ENCODE data around the gene ATIC. TPM values are rescaled to one million over a fixed set of nuclear protein-coding genes. Genes with fewer than 3 reads are reported as not detected.

The ATIC gene
- total and polyA plus RNA-seq, 11 donors = 16.8 to 108 (median 49.6) TPM

DNA sequence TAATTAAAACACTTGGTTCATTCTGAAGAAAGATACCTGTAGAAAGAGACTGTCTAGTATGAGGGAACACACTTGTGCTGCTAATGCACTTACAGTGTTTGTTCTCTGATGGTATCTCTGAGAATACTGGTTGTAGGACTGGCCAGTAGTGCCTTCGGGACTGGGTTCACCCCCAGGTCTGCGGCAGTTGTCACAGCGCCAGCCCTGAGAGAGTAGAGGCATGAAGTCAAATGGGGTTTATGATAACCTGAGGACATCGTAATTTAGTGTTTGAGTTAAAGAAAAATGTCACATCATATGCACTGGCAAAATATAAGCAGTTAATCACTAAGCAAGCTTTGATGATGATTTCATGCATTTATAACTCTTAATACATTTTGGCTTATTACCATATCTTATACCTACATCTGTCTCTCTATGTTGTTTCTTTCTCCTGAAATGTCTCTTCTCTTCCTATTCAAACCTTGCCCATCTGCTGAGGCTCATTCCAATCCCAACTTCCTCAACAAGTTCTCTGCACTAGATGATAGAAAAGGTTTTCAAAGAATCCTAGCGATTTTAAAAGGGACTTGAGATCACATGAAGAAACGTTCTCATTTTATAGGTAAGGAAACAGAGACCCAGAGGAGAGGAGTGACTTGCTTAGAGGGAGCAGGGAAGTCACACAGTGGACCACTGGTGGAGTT lies 50.2 kb downstream of the ATIC start:
- Histone ChIP-seq H3K36me3 (peaks cover 0 to 83% (median 66%) of the 10 kb centered on the region in 9 donors), H3K27ac (no peak overlapping the region), H3K9me3 (no peaks in the 10 kb centered on the region), H3K4me1 (no peaks in the 10 kb centered on the region), H3K27me3 (no peaks in the 10 kb centered on the region), H3K4me3 (no peak overlapping the region)
- 75 to 85% (median 79%) methylated on average over 6 of the region's 6 CpGs for WGBS, 4 donors
- ATAC-seq = no peak
- TF ChIP-seq, protein P1, sequence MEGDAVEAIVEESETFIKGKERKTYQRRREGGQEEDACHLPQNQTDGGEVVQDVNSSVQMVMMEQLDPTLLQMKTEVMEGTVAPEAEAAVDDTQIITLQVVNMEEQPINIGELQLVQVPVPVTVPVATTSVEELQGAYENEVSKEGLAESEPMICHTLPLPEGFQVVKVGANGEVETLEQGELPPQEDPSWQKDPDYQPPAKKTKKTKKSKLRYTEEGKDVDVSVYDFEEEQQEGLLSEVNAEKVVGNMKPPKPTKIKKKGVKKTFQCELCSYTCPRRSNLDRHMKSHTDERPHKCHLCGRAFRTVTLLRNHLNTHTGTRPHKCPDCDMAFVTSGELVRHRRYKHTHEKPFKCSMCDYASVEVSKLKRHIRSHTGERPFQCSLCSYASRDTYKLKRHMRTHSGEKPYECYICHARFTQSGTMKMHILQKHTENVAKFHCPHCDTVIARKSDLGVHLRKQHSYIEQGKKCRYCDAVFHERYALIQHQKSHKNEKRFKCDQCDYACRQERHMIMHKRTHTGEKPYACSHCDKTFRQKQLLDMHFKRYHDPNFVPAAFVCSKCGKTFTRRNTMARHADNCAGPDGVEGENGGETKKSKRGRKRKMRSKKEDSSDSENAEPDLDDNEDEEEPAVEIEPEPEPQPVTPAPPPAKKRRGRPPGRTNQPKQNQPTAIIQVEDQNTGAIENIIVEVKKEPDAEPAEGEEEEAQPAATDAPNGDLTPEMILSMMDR (IDR thresholded peaks at IDR 0.05) = no peak
- no peak for TF ChIP-seq POLR2A (IDR thresholded peaks at IDR 0.05)
- intact Hi-C loops (cut with DNase I) = no loop called here
- DNase-seq = no peak

DNA sequence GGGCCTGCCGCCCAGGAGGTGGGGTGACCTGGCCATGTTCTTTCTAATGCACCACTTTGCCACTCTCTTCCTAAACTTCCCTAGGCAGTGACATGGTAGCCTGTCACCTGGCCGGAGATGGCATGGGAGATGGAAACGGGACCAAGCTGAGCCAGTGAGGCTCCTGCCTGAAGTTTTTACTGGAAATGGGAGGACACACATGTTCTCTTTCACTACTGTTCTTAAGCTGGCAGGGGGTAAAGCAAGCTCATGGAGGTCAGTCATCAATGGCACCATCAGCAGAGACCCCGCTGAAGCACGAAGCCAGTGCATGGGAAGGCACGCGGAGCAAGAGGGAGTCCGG lies 50.7 kb downstream of the ATIC start:
- no peak for DNase-seq
- Histone ChIP-seq H3K4me1 (no peaks in the 10 kb centered on the region), H3K27me3 (no peaks in the 10 kb centered on the region), H3K4me3 (no peak overlapping the region), H3K27ac (no peak overlapping the region), H3K36me3 (peaks cover 0 to 88% (median 71%) of the 10 kb centered on the region in 9 donors), H3K9me3 (no peaks in the 10 kb centered on the region)
- no peak for TF ChIP-seq POLR2A (IDR thresholded peaks at IDR 0.05)
- TF ChIP-seq, protein P1 (IDR thresholded peaks at IDR 0.05) = no peak
- intact Hi-C loops (cut with DNase I) = no loop called here
- ATAC-seq = no peak
- 92 to 98% (median 98%) methylated on average over 8 of the region's 8 CpGs for WGBS, 4 donors

DNA sequence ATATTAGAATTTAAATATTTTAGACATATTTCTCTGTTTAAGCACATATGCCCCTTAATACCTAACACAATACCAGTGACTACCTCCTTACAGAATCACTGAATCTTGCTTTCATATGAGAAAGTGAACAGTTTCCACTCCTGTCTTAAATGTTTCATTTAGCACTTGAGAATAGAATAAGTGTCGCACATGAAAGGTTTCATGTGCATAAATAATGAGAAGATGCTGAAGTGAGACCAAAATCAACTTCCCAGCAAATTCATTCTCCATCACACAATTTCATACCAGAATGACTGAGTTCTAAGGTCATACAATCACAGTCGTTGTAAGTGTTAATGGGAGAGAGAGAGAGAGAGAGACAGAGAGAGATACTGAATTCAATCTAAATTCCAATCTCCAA lies 51.2 kb downstream of the ATIC start:
- intact Hi-C loops (cut with DNase I) = no loop called here
- Histone ChIP-seq H3K36me3 (peaks cover 0 to 93% (median 76%) of the 10 kb centered on the region in 9 donors), H3K4me3 (no peak overlapping the region), H3K9me3 (no peaks in the 10 kb centered on the region), H3K4me1 (no peaks in the 10 kb centered on the region), H3K27me3 (no peaks in the 10 kb centered on the region), H3K27ac (no peak overlapping the region)
- no peak for TF ChIP-seq POLR2A (IDR thresholded peaks at IDR 0.05)
- TF ChIP-seq, protein P1 (IDR thresholded peaks at IDR 0.05) = no peak
- WGBS, 4 donors = 72 to 84% (median 76%) methylated on average over 2 of the region's 2 CpGs
- ATAC-seq = no peak
- no peak for DNase-seq

DNA sequence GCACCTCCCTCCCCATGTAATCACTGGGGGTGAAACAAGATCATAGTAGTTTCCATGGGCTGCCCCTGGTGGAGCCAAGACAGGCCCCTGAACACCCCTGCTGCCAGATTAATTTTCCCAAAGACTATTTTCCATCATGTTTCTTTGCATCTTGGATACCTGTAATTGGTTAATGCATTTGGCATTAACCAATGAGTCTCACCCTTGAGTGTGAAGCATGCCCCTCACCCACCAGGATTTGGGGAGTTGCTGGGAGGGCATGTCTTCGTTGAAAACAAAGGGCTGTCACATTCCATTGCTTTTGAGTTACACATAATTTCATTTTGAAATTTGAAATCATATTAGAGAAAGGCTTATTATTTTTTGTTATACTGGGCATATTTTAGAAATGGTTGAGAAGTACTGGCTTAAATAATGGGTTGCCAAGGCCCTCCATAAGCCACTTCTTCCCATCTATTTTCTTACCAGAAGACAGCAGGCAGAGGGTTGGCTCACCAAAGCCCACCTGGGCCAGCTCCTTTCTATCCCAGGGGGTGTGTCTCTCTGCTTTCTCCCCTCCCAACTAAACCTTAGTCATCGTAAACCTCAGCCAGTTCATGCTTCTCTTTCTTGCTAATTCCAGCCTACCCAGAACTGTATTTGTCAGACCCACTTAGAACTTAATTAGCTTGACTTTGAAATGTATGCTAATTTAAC lies 51.8 kb downstream of the ATIC start:
- Histone ChIP-seq H3K9me3 (no peaks in the 10 kb centered on the region), H3K36me3 (peaks cover 0 to 99% (median 82%) of the 10 kb centered on the region in 9 donors), H3K4me1 (no peaks in the 10 kb centered on the region), H3K27ac (no peak overlapping the region), H3K27me3 (no peaks in the 10 kb centered on the region), H3K4me3 (no peak overlapping the region)
- intact Hi-C loops (cut with DNase I) = no loop called here
- TF ChIP-seq, protein P1 (IDR thresholded peaks at IDR 0.05) = no peak
- TF ChIP-seq POLR2A (IDR thresholded peaks at IDR 0.05) = no peak
- ATAC-seq = no peak
- WGBS, 4 donors = 78 to 86% (median 83%) methylated on average over 2 of the region's 2 CpGs
- DNase-seq = no peak

All from heart left ventricle (tissue), 16 donors.